ENCODE measurements around the gene HDAC4.

Gene HDAC4

DNA sequence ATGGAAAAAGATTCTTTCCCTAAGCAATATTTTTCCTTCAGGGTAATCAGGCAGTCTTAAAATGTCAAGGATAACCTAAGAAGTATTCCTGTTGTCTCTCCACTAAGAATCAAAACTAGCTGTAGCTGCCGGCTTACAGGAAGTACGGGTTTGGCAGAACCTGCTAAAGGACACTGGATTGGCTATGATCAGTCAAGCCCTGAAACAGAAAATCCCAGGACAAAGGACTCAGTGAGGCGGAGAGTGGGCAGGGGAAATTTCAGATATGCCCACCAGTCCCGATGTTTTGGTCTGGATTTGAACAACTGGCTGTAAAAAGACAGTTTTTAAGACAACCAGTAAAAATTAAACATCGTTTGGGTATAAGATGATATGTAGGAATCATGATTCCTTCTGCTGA, 155.7 kb downstream of the HDAC4 start:
- H4K8ac ChIP-seq (ENCODE audit: low read depth, low read length): no peak overlapping the region
- H2AK5ac ChIP-seq (ENCODE audit: low read length): no peak overlapping the region
- H2BK12ac ChIP-seq (ENCODE audit: low read length): no peak overlapping the region
- WGBS (ENCODE audit: extremely low coverage, insufficient coverage, insufficient read length): no CpG with 5 or more reads among the region's 5 CpGs
- H3K9me3 ChIP-seq (ENCODE audit: insufficient read depth, low read depth, low read length): no peaks in the 10 kb centered on the region
- H3K23ac ChIP-seq (ENCODE audit: low read length): no peak overlapping the region
- no peak overlapping the region for H3K4me3 ChIP-seq (ENCODE audit: low read depth, low read length)
- no peak overlapping the region for H2BK5ac ChIP-seq (ENCODE audit: low read depth, low read length, poor library complexity)
- no peaks in the 10 kb centered on the region for H3K27me3 ChIP-seq (ENCODE audit: insufficient read depth, low read length)
- H3K18ac ChIP-seq (ENCODE audit: low read length): no peak overlapping the region
- H3K79me1 ChIP-seq (ENCODE audit: low read length): no peaks in the 10 kb centered on the region
- H3K14ac ChIP-seq (ENCODE audit: low read length): no peak overlapping the region
- H3K27ac ChIP-seq (ENCODE audit: low read depth, low read length): no peak overlapping the region
- no peaks in the 10 kb centered on the region for H3K79me2 ChIP-seq (ENCODE audit: control insufficient read depth, insufficient read depth, low read length, poor library complexity)
- no peak overlapping the region for H3K4me2 ChIP-seq (ENCODE audit: low read length)
- DNase-seq: no peak
- no peak overlapping the region for H2BK120ac ChIP-seq (ENCODE audit: insufficient read depth, low read length, poor library complexity)
- no peaks in the 10 kb centered on the region for H3K36me3 ChIP-seq (ENCODE audit: control insufficient read depth in 1 of 2, insufficient read depth in 2 of 2, low read length in 2 of 2)
- peaks cover 5 to 10% of the 10 kb centered on the region in 2 experiments for H3K4me1 ChIP-seq (ENCODE audit: control insufficient read depth in 1 of 2, insufficient read depth in 2 of 2, low read length in 2 of 2)
- no peak overlapping the region for H3K9ac ChIP-seq (ENCODE audit: low read length)
- no peak overlapping the region for H2AFZ ChIP-seq (ENCODE audit: insufficient read depth, low read length, poor library complexity)
- no peak overlapping the region for H3K4ac ChIP-seq (ENCODE audit: low read depth, low read length)
- no peak overlapping the region for H4K12ac ChIP-seq (ENCODE audit: low read depth, low read length)
- H4K91ac ChIP-seq (ENCODE audit: low read depth, low read length): no peak overlapping the region

DNA sequence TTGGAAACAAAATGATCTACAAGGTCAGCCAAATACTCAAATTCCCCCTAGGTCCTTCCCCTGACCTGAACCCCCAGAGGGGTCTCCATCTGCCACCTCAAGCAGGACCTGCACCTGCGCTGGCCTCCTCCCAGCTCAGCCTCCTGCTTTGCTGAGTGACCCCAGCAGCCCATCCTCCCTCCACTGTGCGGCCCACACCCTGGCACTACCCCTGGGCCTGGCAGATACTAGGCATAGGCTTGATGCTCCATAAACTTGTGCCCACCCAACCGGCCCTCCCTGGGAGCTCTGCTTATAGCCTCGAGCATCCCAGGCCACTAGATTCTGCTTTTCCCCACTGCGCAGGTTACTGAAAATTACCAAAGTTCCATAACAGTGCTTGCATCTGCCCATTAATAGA, 156.2 kb downstream of the HDAC4 start:
- Histone ChIP-seq H4K8ac (ENCODE audit: low read depth, low read length) (no peak overlapping the region), H2BK5ac (ENCODE audit: low read depth, low read length, poor library complexity) (no peak overlapping the region), H3K4me2 (ENCODE audit: low read length) (no peak overlapping the region), H2AK5ac (ENCODE audit: low read length) (no peak overlapping the region), H3K9ac (ENCODE audit: low read length) (no peak overlapping the region), H3K18ac (ENCODE audit: low read length) (no peak overlapping the region), H4K91ac (ENCODE audit: low read depth, low read length) (no peak overlapping the region), H2BK12ac (ENCODE audit: low read length) (no peak overlapping the region), H3K9me3 (ENCODE audit: insufficient read depth, low read depth, low read length) (no peaks in the 10 kb centered on the region), H2BK120ac (ENCODE audit: insufficient read depth, low read length, poor library complexity) (no peak overlapping the region), H3K4me1 (ENCODE audit: control insufficient read depth in 1 of 2, insufficient read depth in 2 of 2, low read length in 2 of 2) (peaks cover 5 to 10% of the 10 kb centered on the region in 2 experiments), H3K79me1 (ENCODE audit: low read length) (no peaks in the 10 kb centered on the region), H4K12ac (ENCODE audit: low read depth, low read length) (no peak overlapping the region), H3K14ac (ENCODE audit: low read length) (no peak overlapping the region), H3K4ac (ENCODE audit: low read depth, low read length) (no peak overlapping the region), H2AFZ (ENCODE audit: insufficient read depth, low read length, poor library complexity) (no peak overlapping the region), H3K36me3 (ENCODE audit: control insufficient read depth in 1 of 2, insufficient read depth in 2 of 2, low read length in 2 of 2) (no peaks in the 10 kb centered on the region), H3K4me3 (ENCODE audit: low read depth, low read length) (no peak overlapping the region), H3K27ac (ENCODE audit: low read depth, low read length) (no peak overlapping the region), H3K79me2 (ENCODE audit: control insufficient read depth, insufficient read depth, low read length, poor library complexity) (no peaks in the 10 kb centered on the region), H3K27me3 (ENCODE audit: insufficient read depth, low read length) (no peaks in the 10 kb centered on the region), H3K23ac (ENCODE audit: low read length) (no peak overlapping the region)
- WGBS (ENCODE audit: extremely low coverage, insufficient coverage, insufficient read length): no CpG with 5 or more reads among the region's 5 CpGs
- DNase-seq: no peak

DNA sequence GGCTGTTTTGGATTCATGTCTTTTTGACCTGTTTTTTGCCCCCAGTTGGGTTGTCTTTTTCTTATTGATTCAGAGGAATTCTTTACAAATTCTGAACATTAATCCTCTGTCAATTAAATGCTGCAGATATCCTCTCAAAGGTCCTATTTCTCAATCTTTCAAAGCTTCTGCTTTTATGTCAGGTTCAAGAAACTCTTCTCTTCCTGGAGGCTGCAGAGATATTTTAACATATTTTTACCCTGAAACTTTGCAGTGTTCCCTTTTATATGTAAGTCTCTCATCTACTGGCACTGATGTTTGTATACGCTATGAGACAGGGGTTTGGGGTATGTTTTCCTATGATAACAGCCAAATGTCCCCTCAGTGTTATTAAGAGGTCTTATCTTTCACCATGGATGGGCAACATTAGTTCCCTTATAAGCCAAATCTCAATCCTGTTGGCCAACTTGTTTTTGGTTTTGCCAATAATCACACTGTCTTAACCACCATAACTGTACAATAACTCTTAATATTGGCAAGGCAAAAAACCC, 159.3 kb downstream of the HDAC4 start:
- Histone ChIP-seq H3K9ac (ENCODE audit: low read length) (no peak overlapping the region), H3K4ac (ENCODE audit: low read depth, low read length) (no peak overlapping the region), H3K4me3 (ENCODE audit: low read depth, low read length) (no peak overlapping the region), H3K4me2 (ENCODE audit: low read length) (no peak overlapping the region), H3K4me1 (ENCODE audit: control insufficient read depth in 1 of 2, insufficient read depth in 2 of 2, low read length in 2 of 2) (peaks cover 5 to 7% of the 10 kb centered on the region in 2 experiments), H3K18ac (ENCODE audit: low read length) (no peak overlapping the region), H2BK5ac (ENCODE audit: low read depth, low read length, poor library complexity) (no peak overlapping the region), H3K36me3 (ENCODE audit: control insufficient read depth in 1 of 2, insufficient read depth in 2 of 2, low read length in 2 of 2) (no peaks in the 10 kb centered on the region), H4K8ac (ENCODE audit: low read depth, low read length) (no peak overlapping the region), H3K27ac (ENCODE audit: low read depth, low read length) (no peak overlapping the region), H2AFZ (ENCODE audit: insufficient read depth, low read length, poor library complexity) (no peak overlapping the region), H3K23ac (ENCODE audit: low read length) (no peak overlapping the region), H3K79me1 (ENCODE audit: low read length) (no peaks in the 10 kb centered on the region), H4K91ac (ENCODE audit: low read depth, low read length) (no peak overlapping the region), H3K79me2 (ENCODE audit: control insufficient read depth, insufficient read depth, low read length, poor library complexity) (no peaks in the 10 kb centered on the region), H2BK12ac (ENCODE audit: low read length) (no peak overlapping the region), H2BK120ac (ENCODE audit: insufficient read depth, low read length, poor library complexity) (no peak overlapping the region), H3K14ac (ENCODE audit: low read length) (no peak overlapping the region), H4K12ac (ENCODE audit: low read depth, low read length) (no peak overlapping the region), H2AK5ac (ENCODE audit: low read length) (no peak overlapping the region), H3K9me3 (ENCODE audit: insufficient read depth, low read depth, low read length) (no peaks in the 10 kb centered on the region), H3K27me3 (ENCODE audit: insufficient read depth, low read length) (no peaks in the 10 kb centered on the region)
- DNase-seq: no peak
- no CpG with 5 or more reads among the region's 1 CpG for WGBS (ENCODE audit: extremely low coverage, insufficient coverage, insufficient read length)

DNA sequence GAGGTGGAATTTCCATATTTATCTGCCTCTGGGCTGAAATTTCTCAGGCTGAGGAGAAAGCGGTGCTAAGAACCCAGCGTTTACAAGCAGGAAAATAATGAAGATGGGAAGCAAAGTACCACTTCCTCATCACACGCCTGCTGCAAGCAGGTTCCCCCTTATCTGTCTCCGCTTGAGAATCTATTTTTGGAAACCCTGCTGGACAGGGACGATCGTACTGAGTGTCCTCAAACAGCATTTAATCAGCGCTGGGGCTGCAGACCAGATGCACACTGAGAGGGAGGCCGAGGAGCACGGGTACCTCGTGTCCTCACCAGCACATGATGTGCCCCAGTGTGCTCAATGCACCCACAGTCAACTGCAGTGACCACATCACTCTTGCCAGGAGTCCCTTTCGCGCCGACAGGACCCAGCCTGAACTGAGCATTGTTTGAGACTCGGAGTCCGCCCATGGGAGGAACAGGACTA, 160.4 kb downstream of the HDAC4 start:
- Histone ChIP-seq H3K18ac (ENCODE audit: low read length) (no peak overlapping the region), H4K91ac (ENCODE audit: low read depth, low read length) (no peak overlapping the region), H3K9ac (ENCODE audit: low read length) (no peak overlapping the region), H2BK120ac (ENCODE audit: insufficient read depth, low read length, poor library complexity) (no peak overlapping the region), H3K4me2 (ENCODE audit: low read length) (no peak overlapping the region), H4K12ac (ENCODE audit: low read depth, low read length) (no peak overlapping the region), H3K27me3 (ENCODE audit: insufficient read depth, low read length) (no peaks in the 10 kb centered on the region), H2AFZ (ENCODE audit: insufficient read depth, low read length, poor library complexity) (no peak overlapping the region), H3K4ac (ENCODE audit: low read depth, low read length) (no peak overlapping the region), H3K9me3 (ENCODE audit: insufficient read depth, low read depth, low read length) (no peaks in the 10 kb centered on the region), H2AK5ac (ENCODE audit: low read length) (no peak overlapping the region), H3K23ac (ENCODE audit: low read length) (no peak overlapping the region), H2BK12ac (ENCODE audit: low read length) (no peak overlapping the region), H3K4me1 (ENCODE audit: control insufficient read depth in 1 of 2, insufficient read depth in 2 of 2, low read length in 2 of 2) (no peaks in the 10 kb centered on the region), H4K8ac (ENCODE audit: low read depth, low read length) (no peak overlapping the region), H3K14ac (ENCODE audit: low read length) (no peak overlapping the region), H3K79me1 (ENCODE audit: low read length) (no peaks in the 10 kb centered on the region), H2BK5ac (ENCODE audit: low read depth, low read length, poor library complexity) (no peak overlapping the region), H3K79me2 (ENCODE audit: control insufficient read depth, insufficient read depth, low read length, poor library complexity) (no peaks in the 10 kb centered on the region), H3K4me3 (ENCODE audit: low read depth, low read length) (no peak overlapping the region), H3K36me3 (ENCODE audit: control insufficient read depth in 1 of 2, insufficient read depth in 2 of 2, low read length in 2 of 2) (no peaks in the 10 kb centered on the region), H3K27ac (ENCODE audit: low read depth, low read length) (no peak overlapping the region)
- DNase-seq: no peak
- no CpG with 5 or more reads among the region's 15 CpGs for WGBS (ENCODE audit: extremely low coverage, insufficient coverage, insufficient read length)
